Anterior cingulate cortex (tissue), 58 donors: ENCODE data around the gene SORL1-AS1.

ENCODE experiments used
- DNase-seq, 58 donors: peaks; one replicate each; lab custom pipeline; 2025; lab: John Stamatoyannopoulos, UW

Gene SORL1-AS1

DNA sequence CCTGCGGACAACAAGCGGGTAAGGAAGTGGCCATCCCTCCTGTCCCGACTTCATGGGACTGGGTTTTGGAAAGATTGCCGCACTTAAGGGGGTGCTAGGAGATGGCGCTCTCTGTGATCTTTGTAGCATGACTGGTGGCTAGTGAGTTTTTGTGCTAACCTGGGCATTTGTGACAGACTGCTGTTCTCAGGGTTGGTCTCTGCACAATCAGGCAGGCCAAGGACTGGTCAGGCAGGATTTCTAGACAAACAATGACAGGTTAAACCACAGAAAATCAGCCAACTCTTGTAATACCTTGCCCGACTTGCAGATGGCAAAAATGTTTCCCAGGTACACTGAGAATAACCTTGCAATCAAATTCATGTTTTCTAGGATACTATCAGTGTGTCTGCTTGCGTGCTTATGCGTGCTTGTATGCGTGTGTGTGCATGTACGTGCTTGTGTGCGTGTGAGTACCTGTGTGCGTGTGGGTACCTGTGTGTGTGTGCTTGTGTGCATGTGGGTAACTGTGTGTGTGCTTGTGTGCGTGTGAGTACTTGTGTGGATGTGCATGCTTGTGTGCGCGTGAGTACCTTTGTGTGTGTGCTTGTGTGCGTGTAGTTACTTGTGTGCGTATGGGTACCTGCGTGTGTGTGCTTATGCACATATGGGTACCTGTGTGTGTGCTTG is 25.6 kb upstream of the SORL1-AS1 start:
- DNase-seq: no peak

DNA sequence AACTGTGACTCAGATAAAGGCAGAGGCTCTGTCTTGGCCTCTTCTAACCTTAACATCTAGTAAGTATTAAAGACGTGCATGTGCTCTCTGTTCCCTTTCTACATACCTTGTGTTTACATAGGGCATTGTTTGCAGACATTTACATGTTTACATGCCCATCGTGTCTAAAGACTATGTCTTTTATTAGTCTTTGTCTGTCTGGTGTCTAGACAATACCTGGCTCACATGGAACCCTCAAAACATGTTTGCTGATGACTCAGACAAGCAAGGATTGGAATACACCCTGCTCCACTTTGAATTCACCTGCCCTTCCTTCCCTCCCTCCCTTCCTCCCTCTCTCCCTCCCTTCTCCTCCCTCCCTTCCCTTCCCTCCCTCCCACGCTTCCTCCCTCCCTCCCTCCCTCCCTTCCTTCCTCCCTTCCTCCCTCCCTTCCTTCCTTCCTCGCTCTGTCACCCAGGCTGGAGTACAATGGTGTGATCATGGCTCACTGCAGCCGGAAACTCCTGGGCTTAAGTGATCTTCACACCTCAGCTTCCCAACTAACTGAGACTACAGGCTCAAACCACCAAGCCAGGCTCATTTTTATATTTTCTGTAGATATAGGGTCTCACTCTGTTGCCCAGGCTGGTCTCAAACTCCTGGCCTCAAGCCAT is 23.7 kb upstream of the SORL1-AS1 start:
- no peak for DNase-seq

- peak in 2 of 58 donors; percentile 13 to 23 for DNase-seq
Observed at GRCh38 chr11:121474680-121475079, 21.9 kb upstream of the SORL1-AS1 start.

DNA sequence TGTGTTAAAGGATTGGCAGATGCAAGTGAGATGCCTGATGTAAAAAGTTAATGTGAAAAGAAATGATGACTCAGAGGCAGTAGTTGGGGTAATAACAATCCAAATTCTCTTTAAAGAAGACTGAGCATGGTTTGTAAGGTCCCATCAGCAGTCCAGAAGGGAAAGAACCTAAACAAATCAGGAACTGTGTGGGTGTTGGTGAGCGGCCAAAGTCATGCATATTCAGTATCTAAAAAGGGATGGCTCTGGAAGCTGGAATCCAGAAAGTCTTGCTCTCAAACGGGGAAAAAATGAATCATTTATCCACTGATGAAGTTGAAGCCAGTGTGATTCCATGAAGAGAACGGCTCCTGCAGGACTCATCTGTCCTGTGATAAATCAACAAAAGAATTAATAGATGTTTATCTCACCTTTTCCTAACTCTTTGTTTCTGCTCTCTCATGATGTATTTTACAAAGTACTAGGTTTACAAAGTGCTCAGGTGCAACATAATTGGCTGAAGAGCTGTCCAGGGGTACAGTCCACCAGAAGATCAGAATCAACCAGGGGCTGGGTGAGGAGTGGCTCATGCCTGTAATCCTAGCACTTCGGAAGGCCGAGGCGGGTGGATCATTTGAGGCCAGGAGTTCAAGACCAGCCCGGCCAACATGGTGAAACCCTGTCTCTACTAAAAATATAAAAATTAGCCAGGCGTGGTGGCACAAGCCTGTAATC is 20.5 kb upstream of the SORL1-AS1 start:
- DNase-seq: peak in 33 of 58 donors; percentile 17 to 78 (median 49)

DNA sequence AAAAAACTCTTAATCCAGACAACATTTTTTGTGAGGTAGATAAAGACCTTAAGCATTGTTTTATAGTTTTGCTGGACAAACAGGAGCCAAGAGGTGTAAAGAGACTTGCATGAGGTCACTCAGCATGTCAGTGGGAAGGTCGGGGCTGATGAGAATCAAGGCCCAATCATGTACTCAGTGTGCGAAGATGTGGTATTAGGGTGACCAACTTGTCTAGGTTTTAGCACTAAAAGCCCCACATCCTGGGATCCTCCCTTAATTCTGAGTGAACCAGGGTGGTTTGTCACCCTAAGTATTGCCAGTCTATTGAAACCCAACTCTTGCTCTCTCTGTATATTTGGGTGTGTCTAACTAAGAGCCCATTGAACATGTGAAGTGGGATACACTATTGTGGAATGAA is 19.5 kb upstream of the SORL1-AS1 start:
- DNase-seq: no peak

- no peak for DNase-seq
Observed at GRCh38 chr11:121471167-121471566, 18.4 kb upstream of the SORL1-AS1 start.

DNA sequence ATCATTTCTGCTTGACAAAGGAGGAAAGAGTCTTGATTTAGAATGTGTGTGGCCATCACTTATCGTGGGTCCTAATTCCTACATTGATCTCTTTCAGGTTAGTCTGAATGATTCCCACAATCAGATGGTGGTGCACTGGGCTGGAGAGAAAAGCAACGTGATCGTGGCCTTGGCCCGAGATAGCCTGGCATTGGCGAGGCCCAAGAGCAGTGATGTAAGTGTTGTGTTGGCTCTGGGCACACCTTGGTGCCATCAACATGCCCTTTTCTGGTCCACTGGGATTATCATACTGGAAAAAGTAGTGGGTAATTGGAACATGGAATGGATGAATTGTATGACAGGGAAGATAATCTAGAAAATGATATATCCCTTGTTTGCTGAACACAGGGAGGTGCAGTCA is 17.1 kb upstream of the SORL1-AS1 start:
- no peak for DNase-seq

DNA sequence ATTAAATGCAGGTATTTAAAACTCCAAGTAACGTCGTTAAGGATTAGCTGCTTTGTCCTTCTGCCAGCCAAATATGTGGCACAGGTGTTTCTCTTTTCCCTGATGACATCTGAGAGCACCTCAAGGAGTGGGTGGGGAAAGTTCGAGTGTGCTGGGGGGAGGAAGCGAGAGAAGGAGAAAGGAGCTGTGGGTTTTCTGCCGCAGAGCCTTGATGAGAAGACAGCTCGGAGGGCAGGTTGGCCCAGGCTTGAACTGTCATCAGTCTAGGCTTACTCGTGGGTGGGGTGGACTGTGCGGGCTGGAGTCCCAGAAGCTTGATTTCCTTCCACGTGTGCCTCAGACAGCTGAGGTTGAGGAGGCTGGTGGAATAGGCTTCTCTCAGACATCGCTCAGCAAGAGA is 15.2 kb upstream of the SORL1-AS1 start:
- peak in 10 of 58 donors; percentile 24 to 57 (median 26) for DNase-seq

GRCh38 chr11:121467471-121467870 is 14.7 kb upstream of the SORL1-AS1 start:
- DNase-seq: no peak

- peak in 56 of 58 donors; percentile 9 to 93 (median 73) for DNase-seq
Observed at GRCh38 chr11:121466063-121466794, 13.5 kb upstream of the SORL1-AS1 start.

DNA sequence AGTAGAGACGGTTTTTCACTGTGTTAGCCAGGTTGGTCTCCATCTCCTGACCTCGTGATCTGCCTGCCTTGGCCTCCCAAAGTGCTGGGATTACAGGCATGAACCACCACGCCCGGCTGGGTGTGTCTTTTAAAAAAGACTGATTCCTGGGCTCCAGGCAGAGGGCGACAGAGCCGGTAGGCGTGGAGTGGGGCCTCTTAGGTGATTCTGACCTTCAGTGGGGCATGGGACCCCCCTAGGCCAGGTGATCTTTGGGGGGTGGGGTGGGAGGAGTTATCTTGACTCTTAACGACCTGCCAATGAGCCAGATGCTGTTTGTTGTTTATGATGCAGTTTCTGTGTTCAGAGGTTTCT is 12.9 kb upstream of the SORL1-AS1 start:
- no peak for DNase-seq

GRCh38 chr11:121464352-121464946 is 11.7 kb upstream of the SORL1-AS1 start:
- peak in 42 of 58 donors; percentile 10 to 85 (median 58) for DNase-seq

DNA sequence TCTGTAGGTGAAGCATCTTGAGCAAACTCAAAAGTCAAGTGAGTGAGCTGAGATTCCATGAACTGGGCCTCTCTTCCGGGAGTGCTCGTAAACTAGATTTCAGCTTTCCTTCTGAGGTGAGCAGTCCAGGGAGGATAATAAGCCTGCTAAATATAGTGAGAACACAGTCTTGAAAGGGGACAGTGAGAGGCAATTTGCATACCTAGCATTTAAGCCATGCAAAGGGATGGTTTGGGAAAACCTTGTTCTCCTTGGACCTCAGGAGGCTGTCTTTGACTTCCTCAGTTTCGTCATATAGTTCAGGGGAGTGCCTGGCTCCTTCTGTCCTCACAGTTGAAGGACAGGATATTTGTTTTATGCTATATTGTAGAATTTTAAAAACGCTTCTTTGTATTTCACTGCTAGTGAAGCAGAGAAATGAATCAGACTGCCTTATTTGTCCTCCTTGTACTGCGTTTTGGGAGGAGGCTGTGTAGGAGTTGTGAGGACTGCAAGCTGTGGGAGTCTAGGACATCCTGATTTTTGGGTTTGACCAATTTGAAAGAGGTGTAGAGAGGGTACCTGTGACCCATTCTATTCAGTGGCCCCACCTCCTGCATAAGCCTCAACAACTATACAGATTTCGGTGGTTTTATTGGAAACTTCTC is 11.0 kb upstream of the SORL1-AS1 start:
- peak in 2 of 58 donors; percentile 29 to 39 for DNase-seq

DNA sequence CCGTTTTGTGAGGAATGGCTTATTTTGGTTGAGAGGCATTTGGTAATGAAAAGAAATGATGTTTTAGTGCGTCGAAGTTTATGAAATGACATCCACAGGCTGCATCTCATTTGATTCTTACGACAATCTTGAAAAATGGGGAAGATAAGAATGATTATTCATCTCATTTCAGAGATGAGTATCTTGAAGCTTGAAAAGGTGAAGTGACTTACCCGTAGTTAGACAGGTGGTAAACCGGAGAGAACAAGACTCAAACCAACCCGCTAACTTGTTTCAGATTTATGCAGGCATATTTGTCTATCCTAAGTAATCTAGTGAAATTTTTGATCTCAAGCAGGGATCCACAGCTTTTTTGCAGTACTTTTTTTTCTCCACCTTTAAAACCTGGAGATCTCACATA is 9.1 kb upstream of the SORL1-AS1 start:
- no peak for DNase-seq

GRCh38 chr11:121460941-121461514 is 8.3 kb upstream of the SORL1-AS1 start:
- no peak for DNase-seq

DNA sequence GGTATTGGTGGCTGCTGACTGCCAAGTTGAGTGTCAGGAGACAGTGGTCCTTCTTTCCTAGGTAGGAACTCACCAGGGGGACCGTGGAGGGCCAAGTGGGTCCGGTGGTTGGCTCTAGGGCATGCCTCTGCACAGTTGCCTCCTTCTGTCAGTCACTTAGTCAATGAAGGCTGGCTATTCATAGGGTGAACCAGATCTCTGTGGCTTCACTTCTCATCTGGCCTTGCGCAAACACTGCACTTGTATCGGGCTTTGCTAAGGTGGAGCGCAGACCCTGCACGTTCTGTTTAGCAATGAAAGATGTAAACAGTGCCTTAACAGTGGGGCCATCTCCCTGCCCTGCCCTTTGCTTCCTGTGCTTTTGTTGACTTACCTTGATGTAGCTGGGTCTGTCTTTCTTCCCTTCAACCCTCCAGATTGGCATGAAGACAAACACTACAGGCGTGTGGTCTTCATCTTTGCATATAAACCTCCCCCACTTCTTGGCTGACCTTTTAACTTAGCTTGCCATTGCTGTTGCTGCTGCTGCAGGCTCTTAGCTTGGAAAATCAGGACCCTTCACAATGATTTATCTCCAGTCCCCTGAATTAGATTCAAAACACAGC is 6.7 kb upstream of the SORL1-AS1 start:
- DNase-seq: no peak

DNA sequence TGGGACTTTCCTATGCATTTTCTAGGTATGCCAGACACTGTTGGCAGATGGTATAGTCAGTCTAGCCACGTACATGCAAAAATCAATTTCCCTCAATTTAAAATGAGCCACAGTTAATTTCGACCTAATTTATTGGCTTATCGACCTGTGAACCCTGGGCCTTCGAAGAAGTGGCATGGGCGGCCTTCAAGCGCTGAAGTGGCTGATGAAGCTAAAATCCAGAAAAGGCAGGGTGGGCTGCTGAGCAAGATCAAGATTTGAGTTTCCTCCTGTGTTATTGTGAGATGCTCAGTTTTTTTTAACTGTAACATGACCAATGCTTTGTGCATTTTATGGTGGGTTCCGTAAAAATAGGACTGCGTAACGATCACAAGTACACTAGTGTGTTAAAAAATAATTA is 5.8 kb upstream of the SORL1-AS1 start:
- no peak for DNase-seq

DNA sequence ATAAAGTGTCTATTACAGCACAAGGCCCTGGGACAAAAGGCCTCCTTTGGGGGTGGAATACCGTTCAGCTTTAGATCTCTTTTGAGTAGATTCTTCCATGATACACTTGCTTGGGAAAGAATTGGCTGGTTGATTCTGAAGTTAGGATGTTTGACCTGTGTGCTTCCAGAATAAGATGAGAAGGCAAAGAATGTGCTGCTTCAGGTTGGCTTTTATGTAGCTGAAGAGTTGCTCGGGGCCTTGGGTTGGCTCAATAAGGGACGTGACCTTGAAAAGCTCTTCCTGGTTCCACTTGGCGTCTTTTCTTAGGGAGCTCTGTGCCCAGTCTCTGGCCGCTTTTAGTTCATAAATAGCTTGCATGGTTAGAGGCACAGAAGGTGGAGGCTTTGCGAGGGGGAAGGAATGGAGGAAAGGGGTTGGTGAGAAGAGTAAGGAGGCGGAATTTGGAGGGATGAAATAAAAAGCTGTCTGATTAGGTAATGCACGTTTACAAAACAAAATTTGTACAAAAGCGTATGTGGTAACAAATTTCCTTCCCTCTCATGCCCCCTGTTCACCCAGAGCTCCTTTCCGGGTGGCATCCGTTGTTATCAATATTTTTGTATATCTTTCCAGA is 4.2 kb upstream of the SORL1-AS1 start:
- peak in 2 of 58 donors; percentile 16 to 30 for DNase-seq

- no peak for DNase-seq
Observed at GRCh38 chr11:121456151-121456550, 3.4 kb upstream of the SORL1-AS1 start.
